Right lobe of liver (tissue), 4 donors: Measurements from ENCODE around the gene TGFBR1.

Source experiments
- CTCF ChIP-seq, 4 donors: fragments of 200-600 bp in 3 of 4; fragments of 450-650 bp in 1 of 4; IDR thresholded peaks; one replicate each; pipeline versions ENCODE4 v1.5.1 to v1.8.0; 2016 to 2022; ENCODE audit warnings: antibody characterized with exemption in 4 of 4, mild to moderate bottlenecking in 2 of 4
- POLR2A ChIP-seq: fragments of 450-650 bp; IDR thresholded peaks from one replicate; pipeline ENCODE4 v1.6.1; 2017; ENCODE audit warnings: antibody characterized with exemption, mild to moderate bottlenecking
- donor health status: DM: no; HTN: no; CAD: no.
- donor health status: DM: no; HTN: no; CAD: no.
- donor health status: DM: no; HTN: yes; CAD: no.

- TF ChIP-seq CTCF (IDR thresholded peaks at IDR 0.05), result no peak
- no peak for TF ChIP-seq POLR2A
Measured at GRCh38 chr9:99178912-99179872, 74.3 kb downstream of the TGFBR1 start.
